Trophoblast cell (in vitro differentiated cells and primary cell): ENCODE results near the gene MEF2D.
A peak's percentile ranks its signal among the peaks of the same experiment; 100 is the strongest.

ENCODE experiments used
- DNase-seq, 2 donors: peaks; one replicate each; pipeline ENCODE4 v3.0.0-alpha.2; 2016
- H2AFZ ChIP-seq: 2 replicates; pipeline ENCODE4 v1.6.1; 2013; ENCODE audit warnings: low read length, moderate library complexity, mild to moderate bottlenecking; ENCODE audit not compliant: insufficient read depth, poor library complexity
- H2AK5ac ChIP-seq: 2 replicates; pipeline ENCODE4 v1.6.1; 2013; ENCODE audit warnings: mild to moderate bottlenecking, low read length
- H2BK120ac ChIP-seq: 2 replicates; pipeline ENCODE4 v1.6.1; 2013; ENCODE audit warnings: low read length, mild to moderate bottlenecking, moderate library complexity; ENCODE audit not compliant: insufficient read depth, poor library complexity
- H2BK12ac ChIP-seq: 2 replicates; pipeline ENCODE4 v1.6.1; 2013; ENCODE audit warnings: mild to moderate bottlenecking, low read length, moderate library complexity
- H2BK5ac ChIP-seq: 2 replicates; pipeline ENCODE4 v1.6.1; 2013; ENCODE audit warnings: low read length, low read depth, moderate library complexity, mild to moderate bottlenecking; ENCODE audit not compliant: poor library complexity
- H3K14ac ChIP-seq: 2 replicates; pipeline ENCODE4 v1.6.1; 2013; ENCODE audit warnings: mild to moderate bottlenecking, low read length
- H3K18ac ChIP-seq: 2 replicates; pipeline ENCODE4 v1.6.1; 2013; ENCODE audit warnings: mild to moderate bottlenecking, low read length
- H3K23ac ChIP-seq: 2 replicates; pipeline ENCODE4 v1.6.1; 2013; ENCODE audit warnings: low read length
- H3K27ac ChIP-seq: 2 replicates; pipeline ENCODE4 v1.5.1; 2013; ENCODE audit warnings: low read depth, mild to moderate bottlenecking, inconsistent platforms, low read length, moderate library complexity
- H3K27me3 ChIP-seq: 2 replicates; pipeline ENCODE4 v1.6.1; 2013; ENCODE audit warnings: inconsistent platforms, mild to moderate bottlenecking, low read length, moderate library complexity; ENCODE audit not compliant: insufficient read depth
- H3K36me3 ChIP-seq, 2 experiments: 1 replicate in 1 of 2; 2 replicates in 1 of 2; pipeline ENCODE4 v1.6.1; 2013; ENCODE audit warnings: low read length in 2 of 2, mild to moderate bottlenecking in 2 of 2, moderate library complexity in 1 of 2; ENCODE audit not compliant: insufficient read depth in 2 of 2, control insufficient read depth in 1 of 2
- H3K4ac ChIP-seq: 2 replicates; pipeline ENCODE4 v1.6.1; 2013; ENCODE audit warnings: low read depth, mild to moderate bottlenecking, low read length, moderate library complexity
- H3K4me1 ChIP-seq, 2 experiments: 1 replicate in 1 of 2; 2 replicates in 1 of 2; pipeline ENCODE4 v1.6.1; 2013; ENCODE audit warnings: low read length in 2 of 2, mild to moderate bottlenecking in 2 of 2, moderate library complexity in 1 of 2; ENCODE audit not compliant: insufficient read depth in 2 of 2, control insufficient read depth in 1 of 2
- H3K4me2 ChIP-seq: 2 replicates; pipeline ENCODE4 v1.6.1; 2013; ENCODE audit warnings: inconsistent platforms, mild to moderate bottlenecking, low read length, moderate library complexity
- H3K4me3 ChIP-seq: 2 replicates; pipeline ENCODE4 v1.5.1; 2013; ENCODE audit warnings: mild to moderate bottlenecking, low read depth, low read length, inconsistent platforms
- H3K79me1 ChIP-seq: one replicate; pipeline ENCODE4 v1.6.1; 2013; ENCODE audit warnings: low read length
- H3K79me2 ChIP-seq: 2 replicates; pipeline ENCODE4 v1.6.1; 2013; ENCODE audit warnings: low read length, mild to moderate bottlenecking; ENCODE audit not compliant: control insufficient read depth, insufficient read depth, poor library complexity
- H3K9ac ChIP-seq: 2 replicates; pipeline ENCODE4 v1.6.1; 2013; ENCODE audit warnings: mild to moderate bottlenecking, low read length
- H3K9me3 ChIP-seq: 2 replicates; pipeline ENCODE4 v1.6.1; 2013; ENCODE audit warnings: low read depth, mild to moderate bottlenecking, control low read depth, inconsistent platforms, low read length; ENCODE audit not compliant: insufficient read depth
- H4K12ac ChIP-seq: 2 replicates; pipeline ENCODE4 v1.6.1; 2013; ENCODE audit warnings: low read depth, mild to moderate bottlenecking, low read length, moderate library complexity
- H4K8ac ChIP-seq: 2 replicates; pipeline ENCODE4 v1.6.1; 2013; ENCODE audit warnings: low read depth, mild to moderate bottlenecking, low read length, moderate library complexity
- H4K91ac ChIP-seq: one replicate; pipeline ENCODE4 v1.6.1; 2013; ENCODE audit warnings: low read depth, mild to moderate bottlenecking, low read length, moderate library complexity
- WGBS: extraction: QIAGEN DNeasy Blood & Tissue Kit; methylation state at CpG from one replicate; pipeline ENCODE4 v1.1.7; 2013; ENCODE audit warnings: missing lambda C conversion rate; ENCODE audit not compliant: insufficient read length, insufficient coverage; ENCODE audit errors: extremely low coverage; 5-methylcytosine and 5-hydroxymethylcytosine counted together

MEF2D gene

DNA sequence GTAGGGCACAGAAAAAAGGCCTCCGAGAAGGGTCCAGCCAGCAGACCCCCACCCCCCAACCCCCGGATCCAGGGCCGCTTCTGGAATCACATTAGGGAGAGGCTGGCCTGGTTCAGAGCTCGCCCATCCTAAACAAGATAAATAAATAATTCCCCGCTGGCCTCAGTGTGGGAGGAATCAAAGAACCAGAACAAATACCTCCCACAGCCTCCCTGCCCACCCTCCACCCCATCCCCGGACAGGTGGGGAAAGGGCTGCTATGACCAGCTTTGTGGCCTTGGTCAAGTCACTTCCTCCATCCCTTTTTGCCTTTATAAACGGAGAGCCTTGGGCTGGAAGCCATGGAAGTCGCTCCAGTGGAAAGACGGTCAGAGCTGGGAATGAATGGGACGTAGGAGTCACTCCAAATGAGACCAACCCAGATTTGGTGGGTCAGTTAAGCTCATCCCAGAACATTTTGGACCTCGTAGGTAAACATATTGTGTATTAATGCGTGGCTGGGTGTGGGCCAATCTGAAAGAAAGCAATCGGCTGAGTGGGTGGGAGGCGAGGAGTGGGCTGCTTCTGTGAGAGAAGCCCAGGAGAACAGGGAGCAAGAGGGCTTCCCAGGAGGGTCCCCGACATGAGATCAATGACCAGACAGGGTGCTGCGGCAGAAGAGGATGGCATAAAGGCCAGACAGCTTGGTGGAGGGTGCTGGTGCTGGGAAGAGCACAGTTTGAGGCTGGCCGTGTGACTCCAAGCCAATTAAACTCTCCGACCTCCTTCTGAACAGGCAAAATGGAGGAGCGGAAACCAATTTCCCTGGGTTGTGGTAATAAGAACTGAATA lies 63.3 kb downstream of the MEF2D start:
- no peak overlapping the region for H2BK120ac ChIP-seq
- no peak overlapping the region for H3K4ac ChIP-seq
- no peak for DNase-seq
- no peaks in the 10 kb centered on the region for H3K36me3 ChIP-seq
- H3K14ac ChIP-seq, result no peak overlapping the region
- no peak overlapping the region for H2BK5ac ChIP-seq
- no peak overlapping the region for H3K27ac ChIP-seq
- peaks cover 71% of the 10 kb centered on the region for H3K27me3 ChIP-seq
- WGBS, result no CpG with 5 or more reads among the region's 19 CpGs
- H3K9ac ChIP-seq, result no peak overlapping the region
- H4K91ac ChIP-seq, result no peak overlapping the region
- H2AFZ ChIP-seq, result no peak overlapping the region
- H4K8ac ChIP-seq, result no peak overlapping the region
- H3K9me3 ChIP-seq, result peaks cover 7% of the 10 kb centered on the region
- H2BK12ac ChIP-seq, result no peak overlapping the region
- no peak overlapping the region for H3K18ac ChIP-seq
- no peak overlapping the region for H4K12ac ChIP-seq
- no peaks in the 10 kb centered on the region for H3K79me1 ChIP-seq
- H3K4me3 ChIP-seq, result no peak overlapping the region
- no peak overlapping the region for H2AK5ac ChIP-seq
- H3K4me2 ChIP-seq, result no peak overlapping the region
- H3K4me1 ChIP-seq, result peaks cover 18 to 19% of the 10 kb centered on the region in 2 experiments
- H3K79me2 ChIP-seq, result no peaks in the 10 kb centered on the region
- H3K23ac ChIP-seq, result no peak overlapping the region

DNA sequence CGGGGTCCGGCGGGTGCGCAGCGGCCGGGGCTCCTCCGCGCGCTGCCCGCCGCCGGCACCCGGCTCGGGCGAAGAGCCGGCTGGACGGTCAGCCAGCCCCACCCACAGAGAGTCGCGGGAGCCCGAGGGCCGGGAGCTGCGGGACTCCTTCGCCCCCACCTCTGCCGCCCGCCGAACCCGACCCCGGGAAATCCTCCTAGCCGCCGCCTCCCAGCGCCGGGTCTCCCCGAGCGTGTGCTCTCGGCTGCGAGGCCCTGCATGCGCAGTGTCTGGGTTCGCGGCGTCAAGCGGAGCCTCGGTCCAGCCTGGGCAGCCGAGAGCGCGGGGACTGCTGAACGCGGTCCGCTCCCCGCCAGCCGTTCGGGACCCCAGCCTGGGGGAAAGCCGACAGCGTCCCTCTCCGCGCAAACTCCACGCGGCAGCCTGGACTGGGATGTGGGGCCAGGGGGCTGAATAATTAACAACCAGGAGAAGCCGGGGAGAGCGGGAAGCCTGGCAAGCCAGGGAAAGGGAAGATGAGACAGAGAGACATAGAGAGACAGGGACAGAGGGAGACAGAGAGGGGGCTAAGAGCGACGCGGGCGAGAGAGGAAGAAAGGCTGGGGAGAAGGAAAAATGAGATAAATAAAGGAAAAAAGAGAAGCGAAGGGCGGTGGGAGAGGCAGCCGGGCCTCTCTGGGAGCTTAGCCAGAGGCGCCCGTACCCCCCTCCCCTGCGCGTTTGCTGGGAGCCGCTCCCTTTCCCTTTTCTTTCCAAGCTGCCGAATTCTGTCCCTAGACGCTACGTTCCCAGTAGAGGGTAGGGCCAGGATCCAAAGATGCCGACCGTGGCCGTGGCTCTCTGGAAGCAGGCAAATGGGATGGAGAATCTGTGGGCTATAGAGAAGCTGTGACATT lies 64.2 kb downstream of the MEF2D start:
- no CpG with 5 or more reads among the region's 77 CpGs for WGBS
- Histone ChIP-seq H2BK12ac (no peak overlapping the region), H4K12ac (no peak overlapping the region), H4K8ac (no peak overlapping the region), H3K27ac (no peak overlapping the region), H3K79me2 (no peaks in the 10 kb centered on the region), H3K4ac (no peak overlapping the region), H2BK5ac (no peak overlapping the region), H3K9ac (no peak overlapping the region), H3K9me3 (peaks cover 7% of the 10 kb centered on the region), H3K18ac (no peak overlapping the region), H3K27me3 (peaks cover 74% of the 10 kb centered on the region), H3K23ac (no peak overlapping the region), H3K4me3 (no peak overlapping the region), H2AFZ (no peak overlapping the region), H2BK120ac (no peak overlapping the region), H3K14ac (no peak overlapping the region), H3K4me2 (peak overlapping the region; percentile 53), H3K79me1 (no peaks in the 10 kb centered on the region), H3K4me1 (peaks cover 18 to 19% of the 10 kb centered on the region in 2 experiments), H4K91ac (no peak overlapping the region), H2AK5ac (no peak overlapping the region), H3K36me3 (no peaks in the 10 kb centered on the region)
- peak in 1 of 2 donors; percentile 25 for DNase-seq

DNA sequence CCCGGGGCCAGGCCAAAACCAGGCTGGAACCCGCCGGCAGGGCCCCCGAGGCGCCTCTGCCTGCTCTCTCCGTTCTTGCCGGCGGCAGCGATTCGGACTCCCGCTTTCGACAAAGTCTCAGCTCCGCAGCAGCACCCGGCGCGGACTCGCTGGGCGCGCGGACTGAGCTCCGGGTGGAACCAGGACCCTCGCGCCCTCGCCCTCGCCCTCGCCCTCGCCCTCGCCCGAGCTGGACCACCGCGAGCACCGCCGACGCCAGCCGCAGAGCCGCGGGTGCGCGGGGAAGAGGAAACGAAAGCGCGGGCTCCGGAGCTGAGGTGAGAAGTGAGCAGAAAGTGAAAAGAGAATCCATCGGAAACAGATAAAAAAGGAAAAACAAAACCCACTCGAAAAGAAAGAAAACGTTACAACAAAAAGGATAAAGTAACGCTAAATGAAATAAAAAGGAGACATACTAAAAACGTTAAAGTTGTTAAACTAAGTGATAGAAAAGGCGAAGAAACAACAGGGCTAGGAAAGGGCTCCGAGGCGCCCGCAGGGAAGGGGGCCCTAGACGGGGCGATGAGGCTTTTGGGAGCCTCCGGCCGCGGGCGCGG lies 64.9 kb downstream of the MEF2D start:
- Histone ChIP-seq H3K14ac (no peak overlapping the region), H3K27ac (no peak overlapping the region), H4K8ac (no peak overlapping the region), H3K4ac (no peak overlapping the region), H2BK12ac (no peak overlapping the region), H3K36me3 (no peaks in the 10 kb centered on the region), H4K91ac (no peak overlapping the region), H3K18ac (no peak overlapping the region), H2AK5ac (no peak overlapping the region), H3K4me1 (peaks cover 18 to 19% of the 10 kb centered on the region in 2 experiments), H3K9me3 (peaks cover 7% of the 10 kb centered on the region), H3K9ac (no peak overlapping the region), H3K27me3 (peaks cover 76% of the 10 kb centered on the region), H3K23ac (no peak overlapping the region), H4K12ac (no peak overlapping the region), H3K79me1 (no peaks in the 10 kb centered on the region), H2BK120ac (no peak overlapping the region), H2BK5ac (no peak overlapping the region), H2AFZ (no peak overlapping the region), H3K4me2 (peak overlapping the region; percentile 53), H3K4me3 (no peak overlapping the region), H3K79me2 (no peaks in the 10 kb centered on the region)
- WGBS, result no CpG with 5 or more reads among the region's 59 CpGs
- DNase-seq, result peak in 1 of 2 donors; percentile 31

- no peak overlapping the region for H2BK12ac ChIP-seq
- no peak overlapping the region for H2AK5ac ChIP-seq
- peaks cover 70% of the 10 kb centered on the region for H3K27me3 ChIP-seq
- no peaks in the 10 kb centered on the region for H3K79me1 ChIP-seq
- WGBS, result no CpG with 5 or more reads among the region's 20 CpGs
- H3K4ac ChIP-seq, result no peak overlapping the region
- no peak overlapping the region for H3K14ac ChIP-seq
- H3K36me3 ChIP-seq, result no peaks in the 10 kb centered on the region
- H3K4me2 ChIP-seq, result peak overlapping the region; percentile 49
- H4K8ac ChIP-seq, result no peak overlapping the region
- H3K4me1 ChIP-seq, result peaks cover 19 to 20% of the 10 kb centered on the region in 2 experiments
- no peak overlapping the region for H4K91ac ChIP-seq
- no peak overlapping the region for H4K12ac ChIP-seq
- no peak overlapping the region for H3K23ac ChIP-seq
- no peak overlapping the region for H2BK120ac ChIP-seq
- no peak overlapping the region for H2BK5ac ChIP-seq
- H3K9ac ChIP-seq, result no peak overlapping the region
- no peak overlapping the region for H2AFZ ChIP-seq
- H3K79me2 ChIP-seq, result no peaks in the 10 kb centered on the region
- H3K18ac ChIP-seq, result no peak overlapping the region
- peaks cover 7% of the 10 kb centered on the region for H3K9me3 ChIP-seq
- no peak overlapping the region for H3K4me3 ChIP-seq
- H3K27ac ChIP-seq, result no peak overlapping the region
- no peak for DNase-seq
These were observed 65.5 kb downstream of the MEF2D start for GRCh38 chr1:156434989-156435544.
